Body of pancreas (tissue), 4 donors: ENCODE results near the gene TRAPPC12.

ENCODE experiments used
- CTCF ChIP-seq, 7 experiments: fragments of 450-650 bp in 4 of 7; fragments of 200-600 bp in 3 of 7; sonication (generic) in 3 of 7; IDR thresholded peaks; one replicate each; pipeline ENCODE4 v1.5.1; 2016 to 2019; ENCODE audit warnings: antibody characterized with exemption in 7 of 7
- POLR2A ChIP-seq, 3 donors: fragments of 450-650 bp; IDR thresholded peaks; one replicate each; pipeline ENCODE4 v1.6.1; 2016; ENCODE audit warnings: antibody characterized with exemption in 3 of 3, mild to moderate bottlenecking in 2 of 3

GRCh38 chr2:3488855-3489763, 109.6 kb downstream of the TRAPPC12 start:
- no peak for TF ChIP-seq POLR2A (IDR thresholded peaks at IDR 0.05)
- TF ChIP-seq CTCF (IDR thresholded peaks at IDR 0.05): no peak
